HG03039 (cell line): ENCODE results near the gene RIOX2.
"Not testable (repeated sequence)": the region's sequence is repeated elsewhere in the genome, so short reads cannot be mapped to it uniquely, and the experiment has no call there.

ENCODE experiments used
- ATAC-seq: cut with Tn5 transposase; IDR thresholded peaks from one replicate; pipeline ENCODE4 v1.9.1; 2021; ENCODE audit warnings: mild to moderate bottlenecking, moderate library complexity; ENCODE audit not compliant: unreplicated experiment

The RIOX2 gene

GRCh38 chr3:97916576-97916975 is 55.7 kb downstream of the RIOX2 start:
- ATAC-seq: no peak

DNA sequence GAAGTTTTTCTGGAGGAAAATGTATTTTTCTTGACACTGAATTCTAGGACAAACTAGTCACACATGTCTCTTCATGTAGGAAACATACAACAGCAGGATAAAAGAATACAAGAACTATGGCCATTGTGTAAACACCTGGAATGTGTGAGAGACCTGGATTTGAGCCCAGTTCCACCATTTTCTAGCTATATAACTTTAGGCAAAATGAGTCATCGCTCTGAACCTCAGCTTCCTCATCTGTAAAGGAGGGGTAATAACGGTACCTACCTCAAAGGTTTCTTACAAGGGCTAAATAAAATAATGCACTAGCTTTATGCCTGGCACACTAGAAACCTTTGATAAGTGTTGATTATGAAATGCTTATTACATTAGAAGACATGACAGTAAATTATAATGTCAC is 57.8 kb downstream of the RIOX2 start:
- ATAC-seq: no peak

DNA sequence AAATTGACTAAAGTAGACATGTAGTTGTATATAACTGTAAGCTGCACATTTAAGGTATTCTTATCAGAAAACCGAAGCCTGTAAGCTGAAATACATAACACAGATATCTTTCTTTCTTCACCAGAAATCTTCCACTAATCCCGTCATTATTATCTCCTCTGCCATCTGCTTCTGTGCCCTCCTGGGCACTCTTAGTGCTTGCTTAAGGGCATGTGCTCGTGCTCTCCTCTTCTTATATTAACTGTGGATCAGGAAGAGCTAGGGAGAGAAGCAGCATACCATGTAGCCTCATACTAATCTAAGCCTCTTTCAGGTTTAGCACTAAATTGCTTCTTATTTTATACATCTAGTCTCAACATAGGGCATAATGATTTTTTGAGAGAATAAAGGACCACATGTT is 60.8 kb downstream of the RIOX2 start:
- no peak for ATAC-seq

DNA sequence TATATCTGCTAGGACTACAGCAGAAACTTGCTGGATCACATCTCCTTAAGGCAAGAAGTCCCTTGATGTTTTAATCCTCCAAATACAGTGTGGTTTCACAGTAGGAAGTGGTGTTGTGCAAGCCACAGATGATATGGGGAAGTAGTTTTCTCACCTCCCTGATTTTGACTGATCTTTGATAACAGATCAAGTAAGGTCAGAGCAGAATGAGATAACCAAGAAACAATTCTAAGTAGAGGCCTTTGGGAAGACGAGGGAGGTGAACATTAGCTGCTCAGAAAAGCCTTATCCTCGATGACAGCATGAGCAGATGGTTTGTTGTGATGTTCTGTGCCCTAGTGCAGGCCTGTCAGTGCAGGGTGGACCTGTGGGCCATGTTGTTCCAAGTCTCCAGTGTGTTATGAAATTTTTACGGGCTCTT is 61.3 kb downstream of the RIOX2 start:
- no peak for ATAC-seq

DNA sequence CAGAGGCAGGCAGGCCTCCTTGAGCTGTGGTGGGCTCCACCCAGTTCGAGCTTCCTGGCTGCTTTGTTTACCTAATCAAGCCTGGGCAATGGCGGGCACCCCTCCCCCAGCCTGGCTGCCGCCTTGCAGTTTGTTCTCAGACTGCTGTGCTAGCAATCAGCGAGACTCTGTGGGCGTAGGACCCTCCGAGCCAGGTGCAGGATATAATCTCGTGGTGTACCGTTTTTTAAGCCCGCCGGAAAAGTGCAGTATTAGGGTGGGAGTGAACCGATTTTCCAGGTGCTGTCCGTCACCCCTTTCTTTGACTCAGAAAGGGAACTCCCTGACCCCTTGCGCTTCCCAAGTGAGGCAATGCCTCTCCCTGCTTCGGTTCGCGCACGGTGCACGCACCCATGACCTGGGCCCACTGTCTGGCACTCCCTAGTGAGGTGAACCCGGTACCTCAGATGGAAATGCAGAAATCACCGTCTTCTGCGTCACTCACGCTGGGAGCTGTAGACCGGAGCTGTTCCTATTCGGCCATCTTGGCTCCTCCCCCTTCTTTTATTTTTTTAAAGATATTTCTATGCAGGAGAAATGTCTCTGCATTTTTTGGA is 61.9 kb downstream of the RIOX2 start:
- not testable (repeated sequence) for ATAC-seq

GRCh38 chr3:97909830-97910229 is 62.4 kb downstream of the RIOX2 start:
- not testable (repeated sequence) for ATAC-seq

- no peak for ATAC-seq
Measured at GRCh38 chr3:97901313-97902248, 70.7 kb downstream of the RIOX2 start.

- ATAC-seq: no peak
Measured at GRCh38 chr3:97899331-97899730, 72.9 kb downstream of the RIOX2 start.

DNA sequence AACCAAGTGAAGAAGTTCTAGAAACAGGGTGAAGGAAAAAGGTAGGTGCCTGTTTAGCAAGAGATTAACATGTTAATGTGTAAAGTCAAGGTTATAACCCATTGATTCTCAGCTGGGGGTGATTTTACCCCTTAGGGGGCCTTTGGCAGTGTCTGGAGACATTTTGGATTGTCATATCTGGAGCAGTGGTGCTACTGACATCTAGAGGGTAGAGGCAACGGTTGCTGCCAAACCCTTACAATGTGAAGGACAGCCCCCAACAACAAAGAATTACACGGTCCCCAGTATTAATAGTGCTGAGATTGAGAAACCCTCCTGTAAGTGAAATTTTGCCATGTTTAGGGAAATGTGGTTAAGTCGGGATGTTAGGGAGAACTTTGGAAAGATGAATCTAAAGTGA is 75.7 kb downstream of the RIOX2 start:
- no peak for ATAC-seq

GRCh38 chr3:97896129-97896528 is 76.1 kb downstream of the RIOX2 start:
- ATAC-seq: no peak

GRCh38 chr3:97895216-97895615 is 77.0 kb downstream of the RIOX2 start:
- peak; percentile 69 for ATAC-seq

DNA sequence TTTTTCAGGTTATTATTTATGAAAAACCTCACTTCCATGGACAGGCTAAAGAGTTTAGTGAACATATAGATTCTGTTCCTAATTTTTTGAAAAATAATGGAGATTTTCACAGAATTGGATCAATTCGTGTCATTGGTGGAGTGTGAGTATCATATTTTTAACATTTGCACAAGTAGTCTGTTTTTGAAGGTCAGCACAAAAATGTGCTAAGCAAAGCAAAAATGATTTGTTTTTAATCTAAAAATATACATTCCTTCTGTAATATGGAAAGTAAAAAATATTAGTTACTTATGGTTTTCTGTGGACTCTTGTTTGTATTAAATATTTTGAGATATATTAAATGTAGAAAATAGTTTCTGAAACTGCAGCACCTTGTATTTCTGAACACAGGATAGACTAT is 79.4 kb downstream of the RIOX2 start:
- ATAC-seq: no peak
